ENCODE results near the gene DVL1.

The DVL1 gene

GRCh38 chr1:1393428-1393827, 44.2 kb upstream of the DVL1 start:
- TF ChIP-seq NFIC (IDR thresholded peaks at IDR 0.05) (no peak), REST (IDR thresholded peaks at IDR 0.05; ENCODE audit: low read depth) (no peak), EP300 (IDR thresholded peaks at IDR 0.05; ENCODE audit: borderline replicate concordance) (no peak), FOXM1 (IDR thresholded peaks at IDR 0.05; ENCODE audit: borderline replicate concordance, low read depth) (no peak), EGR1 (IDR thresholded peaks at IDR 0.05) (no peak), ZBTB7A (IDR thresholded peaks at IDR 0.05; ENCODE audit: low read depth) (no peak)

- TF ChIP-seq REST (IDR thresholded peaks at IDR 0.05; ENCODE audit: low read depth) (no peak), TEAD4 (IDR thresholded peaks at IDR 0.05) (no peak), ZBTB7A (IDR thresholded peaks at IDR 0.05; ENCODE audit: low read depth) (no peak), USF1 (IDR thresholded peaks at IDR 0.05) (no peak), EGR1 (IDR thresholded peaks at IDR 0.05) (no peak), NFIC (IDR thresholded peaks at IDR 0.05) (no peak), TCF12 (IDR thresholded peaks at IDR 0.05; ENCODE audit: low read depth) (no peak), YY1 (IDR thresholded peaks at IDR 0.05; ENCODE audit: low read depth) (no peak), MAX (IDR thresholded peaks at IDR 0.05) (no peak)
These were observed 43.8 kb upstream of the DVL1 start for GRCh38 chr1:1393014-1393413.

- TF ChIP-seq USF1 (IDR thresholded peaks at IDR 0.05) (no peak), CREB1 (IDR thresholded peaks at IDR 0.05; ENCODE audit: low read depth) (no peak), REST (IDR thresholded peaks at IDR 0.05; ENCODE audit: low read depth) (no peak)
These were observed 42.0 kb upstream of the DVL1 start for GRCh38 chr1:1391225-1391624.

- TF ChIP-seq USF1 (IDR thresholded peaks at IDR 0.05) (no peak), YY1 (IDR thresholded peaks at IDR 0.05; ENCODE audit: low read depth) (no peak), ZBTB7A (IDR thresholded peaks at IDR 0.05; ENCODE audit: low read depth) (no peak), TCF12 (IDR thresholded peaks at IDR 0.05; ENCODE audit: low read depth) (no peak), MAX (IDR thresholded peaks at IDR 0.05) (no peak), CEBPB (IDR thresholded peaks at IDR 0.05) (no peak), NFIC (IDR thresholded peaks at IDR 0.05) (no peak), RAD21 (IDR thresholded peaks at IDR 0.05; ENCODE audit: low read depth) (no peak), CREB1 (IDR thresholded peaks at IDR 0.05; ENCODE audit: low read depth) (no peak), TAF1 (IDR thresholded peaks at IDR 0.05; ENCODE audit: low read depth) (no peak), EP300 (IDR thresholded peaks at IDR 0.05; ENCODE audit: borderline replicate concordance) (no peak), EGR1 (IDR thresholded peaks at IDR 0.05) (no peak), TEAD4 (IDR thresholded peaks at IDR 0.05) (no peak), REST (IDR thresholded peaks at IDR 0.05; ENCODE audit: low read depth) (no peak), FOXM1 (IDR thresholded peaks at IDR 0.05; ENCODE audit: borderline replicate concordance, low read depth) (no peak)
These were observed 41.5 kb upstream of the DVL1 start for GRCh38 chr1:1390675-1391074.

Measured in Ishikawa (cell line).